ENCODE data around the gene TOX2.

GRCh38 chr20:44026647-44027342, 112.1 kb downstream of the TOX2 start:
- no peak for TF ChIP-seq POLR2AphosphoS5 (IDR thresholded peaks at IDR 0.05)
- no peak for TF ChIP-seq CTCF (IDR thresholded peaks at IDR 0.05)
- TF ChIP-seq EP300 (IDR thresholded peaks at IDR 0.05), result no peak
